ENCODE measurements around the gene LRP1. TPM values are rescaled to one million over a fixed set of nuclear protein-coding genes. Genes with fewer than 3 reads are reported as not detected.

LRP1 gene
- polyA plus RNA-seq, 1 donor (not counting 4 experiments of a cell fraction or from before 2014, with no cell fraction given): 4.9 TPM

DNA sequence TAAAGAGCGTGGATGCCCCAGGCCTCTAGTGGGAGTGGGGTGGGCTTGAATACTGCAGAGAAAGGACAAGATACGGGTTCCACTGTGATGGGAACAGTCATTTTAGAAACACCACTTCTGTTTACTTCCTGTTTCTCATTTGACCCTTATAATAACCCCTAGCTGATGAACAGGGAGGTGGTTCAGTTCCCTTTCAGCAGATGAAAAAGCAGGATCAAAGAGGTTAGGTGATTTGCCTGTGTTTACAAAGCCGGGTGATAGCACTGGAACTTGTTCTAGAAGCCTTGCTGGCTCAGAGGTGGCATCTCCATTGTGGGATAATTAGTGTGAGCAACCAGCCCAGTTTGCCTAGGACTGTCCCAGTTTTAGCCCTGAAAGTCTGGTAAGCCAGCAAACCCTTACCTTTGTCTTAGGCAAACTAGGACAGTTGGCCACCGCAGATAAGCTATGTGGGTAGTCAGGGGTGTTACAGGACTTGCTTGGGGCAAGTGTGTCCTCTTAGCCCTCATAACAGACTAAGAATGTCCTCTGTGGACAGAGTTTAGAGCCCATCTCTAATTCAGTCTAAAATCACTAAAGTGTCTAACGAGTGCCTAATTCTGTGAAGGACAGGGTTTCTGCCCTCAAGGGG, 26.6 kb downstream of the LRP1 start:
- TF ChIP-seq EZH2 (IDR thresholded peaks at IDR 0.05; ENCODE audit: low read length): no peak
- TF ChIP-seq, protein P1, sequence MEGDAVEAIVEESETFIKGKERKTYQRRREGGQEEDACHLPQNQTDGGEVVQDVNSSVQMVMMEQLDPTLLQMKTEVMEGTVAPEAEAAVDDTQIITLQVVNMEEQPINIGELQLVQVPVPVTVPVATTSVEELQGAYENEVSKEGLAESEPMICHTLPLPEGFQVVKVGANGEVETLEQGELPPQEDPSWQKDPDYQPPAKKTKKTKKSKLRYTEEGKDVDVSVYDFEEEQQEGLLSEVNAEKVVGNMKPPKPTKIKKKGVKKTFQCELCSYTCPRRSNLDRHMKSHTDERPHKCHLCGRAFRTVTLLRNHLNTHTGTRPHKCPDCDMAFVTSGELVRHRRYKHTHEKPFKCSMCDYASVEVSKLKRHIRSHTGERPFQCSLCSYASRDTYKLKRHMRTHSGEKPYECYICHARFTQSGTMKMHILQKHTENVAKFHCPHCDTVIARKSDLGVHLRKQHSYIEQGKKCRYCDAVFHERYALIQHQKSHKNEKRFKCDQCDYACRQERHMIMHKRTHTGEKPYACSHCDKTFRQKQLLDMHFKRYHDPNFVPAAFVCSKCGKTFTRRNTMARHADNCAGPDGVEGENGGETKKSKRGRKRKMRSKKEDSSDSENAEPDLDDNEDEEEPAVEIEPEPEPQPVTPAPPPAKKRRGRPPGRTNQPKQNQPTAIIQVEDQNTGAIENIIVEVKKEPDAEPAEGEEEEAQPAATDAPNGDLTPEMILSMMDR (optimal IDR thresholded peaks at IDR 0.05 in 1 of 3, IDR thresholded peaks at IDR 0.05 in 1 of 3, conservative IDR thresholded peaks at IDR 0.05 in 1 of 3; ENCODE audit: extremely low read depth in 1 of 3, insufficient read depth in 2 of 3, low read length in 3 of 3): no peak
- DNase-seq (ENCODE audit: low read depth, low spot score) (no peak), FAIRE-seq (no peak)
- no peaks in the 10 kb centered on the region for H3K79me2 ChIP-seq (ENCODE audit: control insufficient read depth, insufficient read depth, low read length)
- H4K20me1 ChIP-seq (ENCODE audit: control insufficient read depth, extremely low read depth, insufficient read depth, low read length): no peaks in the 10 kb centered on the region
- no peak overlapping the region for H3K27ac ChIP-seq (ENCODE audit: control insufficient read depth, insufficient read depth, low read length)
- H3K36me3 ChIP-seq (ENCODE audit: control insufficient read depth in 2 of 2, extremely low read depth in 1 of 2, insufficient read depth in 2 of 2, low read length in 2 of 2): peaks cover 0 to 20% of the 10 kb centered on the region in 2 experiments
- dilution Hi-C loops (cut with MboI; ENCODE audit: extremely low pct_ligation_motif_present, low sequenced_read_pairs): no loop called here
- peaks cover 18% of the 10 kb centered on the region for H3K4me1 ChIP-seq (ENCODE audit: control insufficient read depth, extremely low read depth, insufficient read depth, low read length)
- H3K4me2 ChIP-seq (ENCODE audit: control insufficient read depth, extremely low read depth, insufficient read depth, low read depth, low read length): no peak overlapping the region
- no peak overlapping the region for H2AFZ ChIP-seq (ENCODE audit: control insufficient read depth, low read length)
- no peak overlapping the region for H3K4me3 ChIP-seq (ENCODE audit: control insufficient read depth in 2 of 3, extremely low read depth in 1 of 3, insufficient read depth in 2 of 3, low read depth in 1 of 3, low read length in 3 of 3)
- H3K9ac ChIP-seq (ENCODE audit: control insufficient read depth, extremely low read depth, insufficient read depth, low read length): no peak overlapping the region
- no peaks in the 10 kb centered on the region for H3K9me3 ChIP-seq (ENCODE audit: control insufficient read depth, low read depth, low read length)
- no peaks in the 10 kb centered on the region for H3K9me1 ChIP-seq (ENCODE audit: control insufficient read depth, extremely low read depth, insufficient read depth, low read length)
- no peaks in the 10 kb centered on the region for H3K27me3 ChIP-seq (ENCODE audit: control insufficient read depth, extremely low read depth, insufficient read depth, low read length)

DNA sequence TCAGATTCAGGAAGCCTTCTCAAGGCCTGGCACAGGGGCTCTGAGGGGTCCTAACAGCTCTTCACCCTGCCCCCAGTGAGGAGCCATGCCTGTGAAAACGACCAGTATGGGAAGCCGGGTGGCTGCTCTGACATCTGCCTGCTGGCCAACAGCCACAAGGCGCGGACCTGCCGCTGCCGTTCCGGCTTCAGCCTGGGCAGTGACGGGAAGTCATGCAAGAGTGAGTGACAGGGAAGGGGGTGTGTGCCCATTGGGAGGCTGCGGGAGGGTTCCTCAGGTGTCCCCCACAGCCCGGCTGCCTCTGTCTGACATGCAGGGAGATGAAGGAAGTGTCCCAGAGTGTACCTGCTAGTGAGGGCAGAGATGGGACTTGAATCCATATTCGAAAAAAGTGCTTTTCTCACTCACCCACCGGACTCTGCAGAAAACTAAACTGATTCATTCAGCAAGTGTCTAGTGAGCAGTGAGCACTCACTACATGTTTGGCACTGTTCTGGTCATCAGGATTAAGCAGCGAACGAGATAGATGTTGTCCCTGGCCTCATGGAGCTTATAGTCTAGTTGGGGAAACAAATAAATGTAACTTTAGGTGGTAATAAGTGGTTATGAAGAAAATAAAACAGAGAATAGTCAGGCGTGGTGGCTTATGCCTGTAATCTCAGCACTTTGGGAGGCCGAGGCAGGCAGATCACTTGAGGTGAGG, 28.6 kb downstream of the LRP1 start:
- Histone ChIP-seq H2AFZ (ENCODE audit: control insufficient read depth, low read length) (no peak overlapping the region), H3K27me3 (ENCODE audit: control insufficient read depth, extremely low read depth, insufficient read depth, low read length) (no peaks in the 10 kb centered on the region), H3K4me3 (ENCODE audit: control insufficient read depth in 2 of 3, extremely low read depth in 1 of 3, insufficient read depth in 2 of 3, low read depth in 1 of 3, low read length in 3 of 3) (no peak overlapping the region), H3K27ac (ENCODE audit: control insufficient read depth, insufficient read depth, low read length) (no peak overlapping the region), H3K9me1 (ENCODE audit: control insufficient read depth, extremely low read depth, insufficient read depth, low read length) (no peaks in the 10 kb centered on the region), H3K36me3 (ENCODE audit: control insufficient read depth in 2 of 2, extremely low read depth in 1 of 2, insufficient read depth in 2 of 2, low read length in 2 of 2) (peaks cover 0 to 25% of the 10 kb centered on the region in 2 experiments), H4K20me1 (ENCODE audit: control insufficient read depth, extremely low read depth, insufficient read depth, low read length) (no peaks in the 10 kb centered on the region), H3K9me3 (ENCODE audit: control insufficient read depth, low read depth, low read length) (no peaks in the 10 kb centered on the region), H3K9ac (ENCODE audit: control insufficient read depth, extremely low read depth, insufficient read depth, low read length) (no peak overlapping the region), H3K4me2 (ENCODE audit: control insufficient read depth, extremely low read depth, insufficient read depth, low read depth, low read length) (no peak overlapping the region), H3K79me2 (ENCODE audit: control insufficient read depth, insufficient read depth, low read length) (no peaks in the 10 kb centered on the region), H3K4me1 (ENCODE audit: control insufficient read depth, extremely low read depth, insufficient read depth, low read length) (peaks cover 13% of the 10 kb centered on the region)
- dilution Hi-C loops (cut with MboI; ENCODE audit: extremely low pct_ligation_motif_present, low sequenced_read_pairs): no loop called here
- TF ChIP-seq, protein P1 (optimal IDR thresholded peaks at IDR 0.05 in 1 of 3, IDR thresholded peaks at IDR 0.05 in 1 of 3, conservative IDR thresholded peaks at IDR 0.05 in 1 of 3; ENCODE audit: extremely low read depth in 1 of 3, insufficient read depth in 2 of 3, low read length in 3 of 3): no peak
- TF ChIP-seq EZH2 (IDR thresholded peaks at IDR 0.05; ENCODE audit: low read length): no peak
- FAIRE-seq (no peak), DNase-seq (ENCODE audit: low read depth, low spot score) (no peak)
